SIG-M5 (cell line): ENCODE results near the gene WBP2NL.
"Not testable (repeated sequence)": the region's sequence is repeated elsewhere in the genome, so short reads cannot be mapped to it uniquely, and the experiment has no call there.

Experiments
- DNase-seq: peaks from one replicate; lab custom pipeline; 2025; lab: John Stamatoyannopoulos, UW

WBP2NL gene, protein sequence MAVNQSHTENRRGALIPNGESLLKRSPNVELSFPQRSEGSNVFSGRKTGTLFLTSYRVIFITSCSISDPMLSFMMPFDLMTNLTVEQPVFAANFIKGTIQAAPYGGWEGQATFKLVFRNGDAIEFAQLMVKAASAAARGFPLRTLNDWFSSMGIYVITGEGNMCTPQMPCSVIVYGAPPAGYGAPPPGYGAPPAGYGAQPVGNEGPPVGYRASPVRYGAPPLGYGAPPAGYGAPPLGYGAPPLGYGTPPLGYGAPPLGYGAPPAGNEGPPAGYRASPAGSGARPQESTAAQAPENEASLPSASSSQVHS

DNA sequence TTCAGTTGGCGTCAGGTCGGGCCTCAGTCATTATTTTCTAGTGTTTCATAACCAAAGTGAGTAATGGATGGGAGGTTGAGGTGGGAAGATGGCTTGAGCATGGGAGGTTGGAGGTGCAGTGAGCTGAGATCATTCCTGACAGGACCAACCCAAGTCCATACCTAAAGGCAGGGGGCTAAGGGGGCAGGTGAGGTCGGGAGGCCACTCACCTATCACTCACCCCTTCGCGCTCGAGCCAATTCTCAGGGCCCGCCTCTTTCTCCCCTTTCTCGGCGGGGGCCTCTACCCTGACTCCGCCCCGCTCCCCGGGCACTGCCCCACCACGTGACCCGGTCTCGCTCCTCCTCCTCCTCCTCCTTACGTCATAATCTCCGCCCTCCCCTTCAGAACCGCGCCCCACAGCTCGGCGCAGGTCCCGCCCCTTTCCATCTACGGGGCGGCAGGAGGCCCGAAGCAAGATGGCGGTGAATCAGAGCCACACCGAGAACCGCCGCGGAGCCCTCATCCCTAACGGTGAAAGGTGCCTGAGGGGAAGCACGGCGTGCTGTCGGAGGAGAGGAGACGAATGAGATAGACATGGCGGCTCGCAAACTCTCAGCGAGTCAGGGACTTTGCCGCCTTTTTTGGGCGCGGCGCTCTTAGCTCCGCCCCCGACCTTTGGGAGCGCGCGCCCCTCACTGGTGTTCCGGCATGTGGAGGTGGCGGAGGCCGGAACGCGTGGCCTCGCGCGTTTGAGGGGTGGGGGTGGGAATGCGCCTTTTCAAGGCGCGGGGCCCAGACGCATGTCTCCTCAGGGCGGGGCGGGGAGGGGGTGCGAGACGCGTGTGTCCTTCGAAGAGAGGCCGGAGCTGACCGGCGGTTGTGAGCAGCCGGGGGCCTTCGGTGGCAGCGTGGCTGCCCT is at the start of gene WBP2NL:
WBP2NL (plus strand) TSS at position 428 of the 901 bp plus-strand sequence; CDS start at position 459, 31 bp downstream.
- no peak for DNase-seq

DNA sequence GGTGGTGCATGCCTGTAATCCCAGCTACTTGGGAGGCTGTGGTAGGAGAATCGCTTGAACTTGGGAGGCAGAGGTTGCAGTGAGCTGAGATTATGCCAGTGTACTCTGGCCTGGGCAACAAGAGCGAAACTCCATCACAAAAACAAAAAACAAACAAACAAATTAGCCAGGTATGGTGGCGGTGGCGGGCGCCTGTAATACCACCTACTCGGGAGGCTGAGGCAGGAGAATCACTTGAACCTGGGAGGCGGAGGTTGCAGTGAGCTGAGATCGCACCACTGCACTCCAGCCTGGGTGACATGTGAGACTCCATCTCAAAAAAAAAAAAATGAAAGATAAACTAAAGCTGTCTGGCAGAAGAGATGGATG is 49.7 kb upstream of the WBP2NL start:
- DNase-seq: not testable (repeated sequence)

DNA sequence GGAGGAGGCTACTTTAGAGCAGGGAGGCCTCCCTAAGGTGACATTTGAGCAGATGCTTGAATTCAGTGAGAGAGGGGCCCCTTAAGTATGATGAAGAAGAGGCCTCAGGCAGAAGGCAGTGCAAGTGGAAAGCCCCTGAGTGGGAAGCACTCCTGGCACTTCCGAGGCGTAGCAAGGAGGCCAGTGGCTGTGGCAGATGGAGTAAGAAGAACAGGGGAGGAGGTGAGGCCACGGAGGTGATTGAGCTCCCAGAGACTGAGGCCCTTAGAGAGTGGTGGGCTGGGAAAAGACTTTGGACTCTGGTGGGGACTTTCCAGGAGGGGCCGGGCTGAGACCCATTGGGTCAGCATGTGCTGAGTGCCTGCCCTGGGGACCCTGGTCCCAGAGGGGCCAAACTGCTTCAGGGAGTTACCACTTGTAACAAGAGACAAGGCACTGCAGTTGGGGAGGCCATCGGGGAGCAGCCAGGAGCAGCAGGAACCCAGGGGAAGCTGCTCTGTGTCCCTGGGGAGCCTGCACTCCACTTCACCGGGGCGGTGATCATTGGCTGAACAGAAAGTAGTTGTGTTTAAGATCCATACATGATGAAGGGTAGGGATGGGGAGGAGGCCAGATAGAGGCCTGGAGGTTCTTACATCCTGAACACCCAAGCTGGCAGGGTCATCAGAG is 49.2 kb upstream of the WBP2NL start:
- DNase-seq: no peak

DNA sequence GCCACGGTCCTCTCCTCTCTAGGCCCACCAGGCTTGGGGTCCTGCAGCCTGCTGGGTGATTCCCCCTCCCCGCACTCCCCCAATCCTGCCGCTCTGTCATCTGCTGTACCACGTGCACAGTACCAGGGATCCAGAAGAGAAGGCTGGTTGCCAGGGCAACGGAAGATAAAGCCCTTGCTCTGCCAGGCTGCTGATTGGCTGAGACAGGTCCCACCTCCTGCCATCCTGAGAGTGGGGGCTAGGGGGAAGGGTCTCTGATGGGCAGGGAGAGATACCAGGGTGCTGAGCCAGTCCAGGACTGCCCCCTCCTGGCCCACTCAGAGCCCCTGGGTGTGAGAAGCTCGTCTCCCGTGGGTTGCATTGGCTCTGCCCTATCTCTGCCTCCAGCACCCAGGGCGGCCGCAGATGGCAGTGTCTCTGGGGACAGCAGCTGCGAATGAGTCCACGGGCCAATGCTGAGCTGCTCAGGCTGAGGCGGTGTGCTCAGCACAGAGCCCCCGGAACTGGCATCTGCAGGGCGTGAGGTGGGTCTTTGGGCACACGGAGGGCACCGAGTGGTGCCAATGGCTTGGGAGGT is 46.6 kb upstream of the WBP2NL start, which contains the start of gene SMIM45:
SMIM45 (plus strand) TSS at position 253 of the 577 bp plus-strand sequence.
- no peak for DNase-seq

DNA sequence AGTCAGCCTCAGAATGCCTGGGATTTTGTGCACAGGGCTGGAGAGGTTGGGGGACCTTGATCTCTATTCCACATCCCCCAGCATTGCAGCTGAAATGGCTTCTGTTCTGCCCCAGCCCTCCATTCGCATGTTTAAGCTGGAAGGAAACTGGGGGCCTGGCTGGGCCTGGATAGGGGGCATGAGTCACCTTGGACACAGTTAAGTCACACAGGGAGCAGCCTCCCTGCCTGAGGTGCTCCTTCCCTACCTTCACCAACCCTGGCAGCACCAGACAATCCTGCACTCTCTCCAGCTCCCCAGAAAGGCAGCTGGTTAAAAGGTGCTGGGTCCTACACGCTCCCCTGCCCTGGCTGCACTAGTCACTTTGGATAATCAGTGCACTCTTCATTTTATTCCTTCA is 45.9 kb upstream of the WBP2NL start:
- no peak for DNase-seq

DNA sequence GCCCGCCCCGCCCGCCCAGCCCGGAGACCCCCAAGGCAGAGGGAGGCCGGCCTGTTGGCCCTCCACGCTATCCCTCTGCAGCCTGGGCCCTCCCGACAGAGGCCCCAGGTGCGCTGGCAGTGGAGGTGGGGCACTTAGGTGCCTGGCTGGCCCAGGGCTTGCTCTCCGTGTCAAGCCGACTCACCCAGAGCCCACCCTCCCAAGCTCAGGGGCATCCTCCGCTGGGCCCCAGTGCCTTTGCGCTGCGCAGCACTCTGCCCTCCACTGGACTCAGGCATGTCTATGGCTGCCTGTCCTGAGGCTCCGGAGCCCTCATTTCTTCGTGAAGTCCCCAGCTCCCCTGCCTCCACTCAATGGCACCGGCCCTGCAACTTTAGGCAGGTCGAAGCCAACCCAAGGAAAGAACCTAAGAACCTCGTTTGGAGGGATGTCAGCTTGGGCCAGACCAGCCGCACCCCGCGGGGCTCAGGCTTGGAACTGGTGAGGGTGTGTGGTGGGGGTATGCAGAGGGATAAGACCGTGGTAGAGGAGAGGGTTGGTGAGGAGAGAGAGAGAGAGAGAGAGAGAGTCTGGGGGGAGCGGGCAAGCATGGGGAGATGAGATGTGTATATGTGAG is 40.5 kb upstream of the WBP2NL start:
- DNase-seq: no peak

DNA sequence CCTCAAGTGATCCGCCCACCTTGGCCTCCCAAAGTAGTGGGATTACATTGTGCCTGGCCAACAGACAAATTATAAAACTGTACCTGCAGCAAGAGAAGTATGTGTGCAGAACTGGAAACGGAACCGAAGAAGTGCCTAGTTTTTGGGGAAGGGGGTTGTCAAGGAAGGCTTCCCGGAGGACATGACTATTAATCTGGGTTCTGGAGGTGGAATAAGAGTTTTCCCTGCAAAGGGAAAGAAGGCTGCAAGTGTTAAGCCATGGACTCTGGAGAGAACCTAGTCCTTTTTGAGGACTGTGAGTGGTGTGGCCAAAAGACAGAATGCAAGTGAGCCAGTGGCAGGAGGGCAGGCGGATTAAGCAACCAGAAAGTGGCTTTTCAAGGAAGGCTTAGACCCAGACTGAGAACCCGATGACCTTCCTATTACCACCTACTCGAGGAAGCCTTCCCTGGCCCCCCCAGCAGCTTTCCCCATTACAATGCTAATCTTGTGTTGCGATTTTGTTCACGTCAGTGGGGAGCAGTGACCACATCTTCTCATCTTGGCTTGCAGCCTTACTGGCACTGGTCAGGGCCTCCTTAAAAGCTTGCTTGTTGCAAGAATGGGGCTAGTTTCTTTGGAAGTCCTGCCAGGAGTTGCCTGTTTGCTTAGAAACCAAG is 35.0 kb upstream of the WBP2NL start:
- no peak for DNase-seq

DNA sequence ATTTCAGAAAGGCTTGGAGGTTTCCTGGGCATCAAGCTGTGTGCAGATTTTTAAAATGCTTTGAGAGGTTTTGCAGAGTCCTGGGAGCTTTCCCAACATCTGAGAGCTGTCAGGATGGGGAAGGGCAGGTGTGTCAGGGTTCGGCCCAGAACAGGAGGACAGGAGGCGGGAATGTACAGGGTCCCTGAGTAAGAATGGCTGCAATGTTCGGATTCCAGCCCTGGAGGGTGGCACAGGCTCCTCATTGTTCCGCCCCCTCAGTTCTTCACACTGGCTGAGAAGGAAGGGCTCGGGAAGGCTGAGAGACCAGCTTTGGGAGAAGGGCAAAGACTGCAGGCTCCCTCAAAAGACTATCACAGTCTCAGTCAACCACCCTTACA is 34.5 kb upstream of the WBP2NL start:
- DNase-seq: no peak

DNA sequence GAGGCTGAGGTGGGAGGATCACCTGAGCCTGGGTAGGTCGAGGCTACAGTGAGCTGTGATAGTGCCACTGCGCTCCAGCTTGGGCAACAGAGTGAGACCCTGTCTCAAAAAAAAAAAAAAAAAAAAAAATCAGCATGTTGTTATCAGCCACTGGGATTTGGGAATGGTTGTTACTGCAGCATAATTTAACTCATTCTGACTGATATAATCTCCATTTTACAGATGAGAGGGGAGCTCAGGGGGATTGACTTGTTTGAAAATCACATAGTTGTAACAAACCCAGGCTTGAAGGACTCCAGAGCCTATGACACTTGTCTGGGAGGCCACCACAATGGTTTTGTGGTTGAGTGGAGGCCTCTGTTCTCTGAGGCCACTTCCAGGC is 32.4 kb upstream of the WBP2NL start:
- no peak for DNase-seq

DNA sequence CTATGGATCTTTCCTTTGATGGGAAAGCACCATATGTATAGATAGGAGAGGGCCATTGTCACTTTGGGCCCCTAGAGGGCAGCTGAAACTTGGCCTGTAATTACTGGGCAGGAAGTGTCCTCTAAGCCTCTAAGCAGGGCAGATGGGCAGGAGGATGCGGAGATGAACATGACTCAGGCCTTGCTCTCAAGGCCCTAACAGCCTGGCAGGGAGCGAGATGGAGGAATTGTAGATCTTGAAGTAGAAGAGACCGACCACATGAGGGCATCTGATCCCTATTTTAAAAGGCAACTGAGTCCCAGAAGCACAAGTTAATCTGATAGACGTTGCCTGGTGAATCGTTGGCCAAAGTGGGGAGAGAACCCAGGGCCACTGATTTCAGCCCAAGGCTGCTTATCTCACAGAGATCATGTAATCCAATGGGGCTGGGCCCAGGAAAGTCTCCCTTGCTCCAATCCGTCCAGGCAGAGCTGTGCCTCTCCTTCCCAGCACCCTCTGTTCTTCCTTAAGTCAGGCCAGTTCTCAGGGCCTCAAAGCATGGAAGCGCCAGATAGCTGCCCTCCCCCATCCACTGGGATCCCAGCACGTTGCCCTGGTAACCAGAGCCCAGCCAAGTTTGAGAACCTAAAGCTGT is 31.9 kb upstream of the WBP2NL start:
- peak; percentile 26 for DNase-seq

DNA sequence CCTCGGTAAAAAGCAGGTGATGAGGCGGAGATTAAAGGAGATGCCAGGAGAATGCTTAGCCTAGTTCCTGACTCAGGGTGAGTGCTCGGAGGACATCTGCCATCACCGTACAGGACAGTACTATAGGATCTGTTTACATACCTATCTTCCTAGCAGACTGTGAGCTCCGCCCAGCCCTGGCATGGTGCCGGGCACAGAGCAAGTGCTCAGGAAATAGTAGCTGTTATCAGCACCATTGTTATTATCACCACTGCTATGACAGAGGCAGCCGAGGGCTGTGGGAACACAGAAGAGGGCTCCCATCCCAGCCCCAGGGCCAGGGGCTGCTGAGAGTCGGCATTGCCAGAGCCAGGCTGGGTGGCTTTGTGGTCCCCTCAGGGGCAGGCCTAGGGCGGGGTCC is 30.0 kb upstream of the WBP2NL start:
- DNase-seq: no peak

DNA sequence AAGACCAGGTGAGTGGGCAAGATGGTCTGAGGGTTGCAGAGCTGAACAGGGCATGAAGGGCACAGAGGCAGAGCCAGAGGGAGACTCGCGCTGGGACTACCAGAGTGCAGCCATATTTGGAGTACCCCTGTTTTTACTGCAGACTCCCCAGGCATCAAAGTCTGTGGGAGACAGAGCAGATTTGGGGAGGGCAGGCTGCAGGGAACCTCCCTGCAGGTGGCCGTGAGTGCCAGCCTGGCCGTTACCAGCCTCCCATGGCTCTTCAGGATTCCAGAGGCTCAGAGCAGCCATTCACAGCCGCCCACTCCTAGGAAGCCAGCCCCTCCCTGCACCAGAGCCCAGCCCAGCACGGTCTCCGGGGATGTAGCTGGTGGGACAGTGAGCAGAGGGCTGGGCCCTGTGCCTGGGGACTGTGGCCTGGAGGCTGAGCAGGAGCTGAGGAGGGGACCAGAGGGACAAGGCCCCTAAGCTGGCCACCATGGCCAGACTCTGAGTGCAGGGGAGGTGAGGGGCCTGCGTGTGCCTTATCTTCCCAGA is 29.4 kb upstream of the WBP2NL start, which contains the start of gene SEPTIN3:
SEPTIN3 (plus strand) TSS at position 334 of the 537 bp plus-strand sequence. CDS start 2,050 bp downstream, outside the sequence.
- no peak for DNase-seq

DNA sequence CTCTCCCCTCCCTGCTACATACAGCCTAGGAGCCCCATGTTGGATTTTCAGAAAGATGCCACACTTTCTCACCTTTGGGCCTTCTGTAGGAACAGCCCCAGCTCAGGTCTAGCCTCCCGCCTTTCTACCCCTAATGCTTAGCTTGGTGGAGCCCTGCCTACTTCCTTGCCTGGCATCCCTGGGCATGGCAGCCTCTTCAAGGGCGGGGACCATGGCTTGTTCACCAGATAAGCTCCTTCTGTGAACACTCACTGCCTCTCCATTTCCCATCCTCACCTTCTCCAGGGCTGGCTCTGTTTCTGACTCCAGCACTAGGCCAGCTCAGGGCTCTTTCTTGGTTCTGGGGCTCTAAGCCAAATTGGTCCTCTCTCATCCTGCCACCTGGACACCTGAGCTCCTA is 28.0 kb upstream of the WBP2NL start:
- no peak for DNase-seq

DNA sequence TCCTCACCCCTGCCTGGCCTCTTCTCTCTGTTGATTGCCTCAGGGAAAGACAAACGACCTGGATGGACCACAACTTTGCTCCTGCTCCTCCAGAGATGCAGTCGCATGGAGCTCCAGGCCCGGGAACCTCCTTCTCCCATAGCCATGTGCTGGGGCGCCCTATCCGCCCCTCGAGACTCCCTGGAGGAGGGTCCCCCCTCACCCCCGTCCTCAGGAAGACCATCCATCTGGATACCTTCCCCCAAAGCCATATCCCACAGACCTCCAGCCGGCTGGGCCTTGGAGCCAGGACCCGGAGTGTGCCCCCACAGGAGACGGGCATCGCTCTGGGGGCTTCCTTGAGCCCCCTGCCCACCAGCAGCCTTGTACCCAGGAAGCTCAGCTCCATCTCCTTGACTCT is 27.2 kb upstream of the WBP2NL start:
- DNase-seq: no peak

DNA sequence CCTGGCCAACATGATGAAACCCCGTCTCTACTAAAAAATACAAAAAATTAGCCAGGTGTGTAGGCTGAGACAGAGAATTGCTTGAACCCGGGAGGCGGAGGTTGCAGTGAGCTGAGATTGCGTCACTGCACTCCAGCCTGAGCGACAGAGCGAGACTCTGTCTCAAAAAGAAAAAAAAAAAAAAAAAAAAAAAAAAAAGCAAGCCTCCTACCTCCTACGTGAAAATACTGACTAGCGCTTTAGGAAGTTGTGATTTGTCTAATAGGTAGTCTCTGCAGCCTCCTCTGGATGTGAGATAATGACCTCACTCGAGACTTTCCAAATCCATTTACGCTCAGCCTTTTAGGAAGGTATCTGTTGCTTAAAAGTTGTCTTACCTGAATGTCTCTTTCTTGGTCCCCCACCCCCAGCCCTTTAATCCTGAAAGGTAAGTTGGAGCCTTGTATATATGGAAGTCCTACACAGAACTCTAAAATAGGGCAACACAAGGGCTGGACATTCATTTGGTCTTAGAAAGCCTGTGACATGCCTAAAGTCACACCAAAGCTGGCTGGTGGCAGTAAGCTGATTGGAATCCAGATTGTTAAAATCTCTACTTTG is 23.8 kb upstream of the WBP2NL start:
- DNase-seq: no peak

DNA sequence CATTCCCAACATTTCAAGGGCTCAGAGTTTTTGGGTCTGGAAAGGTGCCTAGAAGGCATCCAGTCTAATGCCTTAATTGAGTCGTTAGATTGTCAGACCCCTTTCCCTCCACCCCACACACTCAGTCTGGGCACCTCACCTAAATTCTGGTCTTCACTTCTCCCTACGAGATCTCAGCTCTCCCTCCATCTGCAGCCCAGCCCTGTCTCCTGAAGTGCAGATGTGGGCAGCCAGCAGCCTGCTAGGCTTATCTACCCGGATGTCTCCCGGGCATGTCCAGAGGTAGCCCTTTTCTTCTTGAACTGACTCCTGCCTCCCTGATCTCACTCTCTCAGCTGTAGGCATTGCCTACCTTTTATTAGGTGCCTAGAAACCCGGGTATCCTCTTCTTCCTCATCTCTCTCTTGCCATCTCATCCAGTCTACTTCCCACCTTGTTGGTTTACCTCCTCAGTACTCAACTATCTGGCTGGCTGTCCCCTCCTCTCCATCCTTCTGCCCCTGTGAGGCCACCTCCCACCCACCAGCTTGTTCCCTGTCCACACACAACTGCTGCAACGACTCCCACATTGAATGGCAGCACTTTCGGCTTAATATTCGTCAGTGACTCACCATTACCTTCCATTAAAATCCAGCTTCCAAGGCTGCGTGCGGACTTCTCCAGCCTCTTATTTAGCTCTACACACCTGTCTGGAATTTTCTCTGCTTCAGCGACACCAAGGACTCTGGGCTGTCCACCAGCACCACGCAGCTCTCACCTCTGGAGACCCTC is 23.1 kb upstream of the WBP2NL start:
- no peak for DNase-seq

DNA sequence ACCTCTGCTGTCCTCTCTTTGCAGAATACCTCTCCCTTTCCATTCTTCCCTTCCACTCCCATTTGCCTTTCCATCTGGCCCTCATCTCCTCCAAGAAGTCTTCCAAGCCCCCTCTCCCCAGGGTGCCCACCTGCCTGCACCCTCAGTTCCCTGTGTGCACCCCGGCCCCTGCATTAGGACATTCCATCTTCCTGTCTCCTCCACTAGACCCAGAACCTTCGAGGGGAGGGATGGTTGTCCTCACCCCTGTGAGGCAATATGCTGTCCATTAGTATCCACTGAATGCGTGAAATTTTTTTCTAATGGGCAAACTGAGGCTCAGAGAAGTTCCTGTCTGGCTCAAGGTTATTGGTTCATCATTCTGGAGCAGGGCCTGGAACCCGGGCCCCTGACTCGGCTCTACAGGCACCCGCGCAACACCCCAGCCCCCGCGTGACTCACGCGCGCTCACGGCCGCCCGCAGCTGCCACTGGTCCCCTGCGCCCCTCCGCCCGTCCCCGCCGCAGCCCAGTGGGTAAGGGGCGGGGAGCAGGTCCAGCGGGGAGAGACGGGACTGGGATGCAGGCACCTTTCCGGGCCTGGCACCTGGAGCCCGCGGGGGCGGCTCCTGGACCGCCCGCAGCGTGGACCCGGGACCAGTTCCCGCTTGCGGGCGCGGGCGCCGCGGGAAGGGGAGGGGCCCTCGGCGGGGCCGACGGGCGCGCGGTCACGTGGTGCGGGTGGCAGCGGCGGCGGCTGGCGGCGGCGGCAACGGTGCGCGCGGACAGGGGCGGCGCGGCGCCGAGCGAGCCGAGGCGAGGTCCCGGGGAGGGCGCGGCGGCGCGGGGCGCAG is 22.3 kb upstream of the WBP2NL start:
- DNase-seq: no peak

DNA sequence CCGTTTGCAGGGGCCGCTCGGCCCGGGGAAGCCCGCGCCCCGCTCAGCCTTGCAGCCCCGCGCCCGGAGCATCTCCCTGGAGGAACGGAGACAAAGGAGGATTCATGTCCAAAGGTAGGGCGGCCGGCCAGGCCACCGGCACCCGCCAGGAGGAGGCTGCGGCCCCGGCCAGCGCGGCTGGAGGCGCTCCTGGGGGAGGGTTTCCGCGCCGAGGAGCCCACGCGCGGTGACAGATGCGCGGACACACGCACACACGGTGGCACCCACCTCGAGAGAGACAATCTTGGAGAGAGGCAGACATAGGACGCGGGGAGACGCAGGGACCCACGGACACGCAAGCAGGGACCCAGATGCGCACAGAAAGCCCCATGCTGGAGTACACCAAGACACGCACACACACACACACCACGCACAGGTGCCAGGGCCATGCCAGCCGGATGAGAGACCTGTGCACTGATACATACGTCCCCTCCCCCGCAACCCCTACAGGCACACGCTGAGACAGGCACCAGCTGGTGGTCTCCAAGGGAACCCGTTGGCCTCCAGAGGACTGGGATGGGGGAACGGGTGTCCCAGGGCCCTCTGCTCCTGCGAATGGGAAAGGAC is 21.5 kb upstream of the WBP2NL start:
- DNase-seq: no peak
